HCT116 (cell line): ENCODE data around the gene HOXA7. TPM values are rescaled to one million over a fixed set of nuclear protein-coding genes. Genes with fewer than 3 reads are reported as not detected.

Source experiments
- ATAC-seq: fragments of 200-7000 bp; cut with Tn5 transposase; 2 replicates; pipeline ENCODE4 v1.9.1; 2020; ENCODE audit warnings: mild to moderate bottlenecking, moderate library complexity
- BruUV-seq: library from RNA; stranded (reverse); fragments of 400-500 nt; replicated peaks from 2 replicates; lab custom pipeline; 2021; lab: Mats Ljungman, UMichigan
- CTCF ChIA-PET: fragments of 300-600 bp; sonication (Branson Sonifier 250); formaldehyde crosslinking; loops from one replicate; lab custom pipeline; 2021; ENCODE audit warnings: antibody characterized with exemption; lab: Charles Lee
- POLR2A ChIA-PET: fragments of 300-600, 350-600 bp; sonication (Branson Sonifier 250); formaldehyde crosslinking; loops from one replicate; lab custom pipeline; 2021; ENCODE audit warnings: antibody characterized with exemption; lab: Charles Lee
- RAD21 ChIA-PET, 2 experiments: fragments of 300-600 bp; sonication (Branson Sonifier 250); formaldehyde crosslinking; loops; one replicate each; lab custom pipeline; 2023; ENCODE audit warnings: low total read pairs in 2 of 2; ENCODE audit not compliant: uncharacterized antibody in 2 of 2, unreplicated experiment in 2 of 2, low non-redundant PET in 1 of 2; lab: Charles Lee
- DNase-seq: peaks from one replicate; pipeline ENCODE4 v3.0.0-alpha.2; 2010; ENCODE audit warnings: low read depth, low spot score
- H2AFZ ChIP-seq: fragments of 200-600 bp; shearing (Covaris generic), sonication (generic); 2 replicates; pipeline ENCODE4 v1.6.1; 2017; ENCODE audit warnings: low read depth, mixed run types, mixed read lengths, antibody characterized with exemption, low read length; ENCODE audit not compliant: poor library complexity, severe bottlenecking
- H3K27ac ChIP-seq: 2 replicates; pipeline ENCODE4 v1.5.1; 2012; ENCODE audit warnings: low read depth, low read length
- H3K27me3 ChIP-seq: fragments of 200-600 bp; sonication (generic); 2 replicates; pipeline ENCODE4 v1.6.1; 2016; ENCODE audit warnings: mixed run types, low read length, mixed read lengths; ENCODE audit not compliant: insufficient read depth
- H3K36me3 ChIP-seq, 2 experiments: fragments of 200-500 bp in 1 of 2; fragments of 200-600 bp in 1 of 2; sonication (Bioruptor generic) in 1 of 2; sonication (generic) in 1 of 2; 2 replicates each; pipeline versions ENCODE4 v1.5.1 to v1.6.1; 2014 to 2016; ENCODE audit warnings: low read length in 2 of 2, inconsistent platforms in 1 of 2, mixed read lengths in 1 of 2, mixed run types in 1 of 2; ENCODE audit not compliant: insufficient read depth in 2 of 2, control insufficient read depth in 1 of 2
- H3K4me1 ChIP-seq, 2 experiments: fragments of 200-600 bp in 1 of 2; sonication (generic) in 1 of 2; 2 replicates each; pipeline versions ENCODE4 v1.5.1 to v1.6.1; 2012 to 2017; ENCODE audit warnings: low read length in 2 of 2, inconsistent platforms in 1 of 2, mild to moderate bottlenecking in 1 of 2, mixed read lengths in 1 of 2, mixed run types in 1 of 2, moderate library complexity in 1 of 2; ENCODE audit not compliant: insufficient read depth in 2 of 2, control insufficient read depth in 1 of 2
- H3K4me2 ChIP-seq: fragments of 200-600 bp; sonication (generic); 2 replicates; pipeline ENCODE4 v1.6.1; 2017; ENCODE audit warnings: mixed run types, low read length, mixed read lengths
- H3K4me3 ChIP-seq, 2 experiments: fragments of 200-600 bp in 1 of 2; sonication (generic) in 1 of 2; replicated peaks in 1 of 2; 2 replicates each; pipeline ENCODE4 v1.5.1; 2011 to 2016; ENCODE audit warnings: low read length in 2 of 2, control low read depth in 1 of 2, low read depth in 1 of 2, mild to moderate bottlenecking in 1 of 2, mixed read lengths in 1 of 2, mixed run types in 1 of 2
- H3K79me2 ChIP-seq: fragments of 200-600 bp; sonication (generic); 2 replicates; pipeline ENCODE4 v1.6.1; 2017; ENCODE audit warnings: mild to moderate bottlenecking, mixed run types, low read length, moderate library complexity, mixed read lengths; ENCODE audit not compliant: insufficient read depth
- H3K9ac ChIP-seq: fragments of 200-600 bp; sonication (generic); 2 replicates; pipeline ENCODE4 v1.6.1; 2016; ENCODE audit warnings: low read length, mixed read lengths
- H3K9me2 ChIP-seq: fragments of 200-600 bp; sonication (generic), shearing (Covaris generic); 2 replicates; pipeline ENCODE4 v1.6.1; 2017; ENCODE audit warnings: mixed run types, mild to moderate bottlenecking, moderate library complexity; ENCODE audit not compliant: insufficient read depth
- H3K9me3 ChIP-seq, 2 experiments: fragments of 200-500 bp in 1 of 2; fragments of 200-600 bp in 1 of 2; sonication (Bioruptor generic) in 1 of 2; sonication (generic) in 1 of 2; 2 replicates each; pipeline ENCODE4 v1.6.1; 2014 to 2017; ENCODE audit warnings: low read length in 2 of 2, mixed read lengths in 2 of 2, inconsistent platforms in 1 of 2, low read depth in 1 of 2, mild to moderate bottlenecking in 1 of 2, mixed run types in 1 of 2, moderate library complexity in 1 of 2; ENCODE audit not compliant: control insufficient read depth in 1 of 2, insufficient read depth in 1 of 2
- H4K20me1 ChIP-seq: fragments of 200-600 bp; sonication (generic), shearing (Covaris generic); 2 replicates; pipeline ENCODE4 v1.6.1; 2017; ENCODE audit warnings: mixed run types, mild to moderate bottlenecking, moderate library complexity; ENCODE audit not compliant: insufficient read depth
- CBX3 ChIP-seq: IDR thresholded peaks from 2 replicates; pipeline ENCODE4 v1.6.1; 2012; ENCODE audit warnings: low read depth
- EGR1 ChIP-seq: IDR thresholded peaks from 2 replicates; pipeline ENCODE4 v1.6.1; 2012; ENCODE audit warnings: low read depth
- JUND ChIP-seq: IDR thresholded peaks from 2 replicates; pipeline ENCODE4 v1.6.1; 2012
- POLR2A ChIP-seq: IDR thresholded peaks from 2 replicates; pipeline ENCODE4 v1.7.0; 2011; ENCODE audit warnings: borderline replicate concordance; ENCODE audit not compliant: insufficient read depth, insufficient read length; ENCODE audit errors: extremely low read depth
- POLR2AphosphoS5 ChIP-seq: IDR thresholded peaks from 2 replicates; pipeline ENCODE4 v1.6.1; 2011; ENCODE audit warnings: mild to moderate bottlenecking, low read depth, low read length, moderate library complexity
- SIN3A ChIP-seq: IDR thresholded peaks from 2 replicates; pipeline ENCODE4 v1.6.1; 2012; ENCODE audit warnings: low read depth
- SP1 ChIP-seq: IDR thresholded peaks from 2 replicates; pipeline ENCODE4 v1.6.1; 2012; ENCODE audit warnings: low read depth
- ZFX ChIP-seq: fragments of 450-650 bp; IDR thresholded peaks from 2 replicates; pipeline ENCODE4 v1.6.1; 2017
- intact Hi-C: fragments of 100-400 bp; cut with micrococcal nuclease; formaldehyde crosslinking; loops from 2 replicates; pipeline ENCODE4 v1.10.0; 2022
- total RNA-seq: library from RNA; stranded (reverse); gene quantifications from one replicate; pipeline ENCODE4 v1.2.1, GENCODE V29; 2021; ENCODE audit not compliant: unreplicated experiment
- TF ChIP-seq, protein P1 (sequence below): IDR thresholded peaks from 2 replicates; pipeline ENCODE4 v1.6.1; 2012
- TF ChIP-seq, protein P2 (sequence below): IDR thresholded peaks from 2 replicates; pipeline ENCODE4 v1.6.1; 2012; ENCODE audit warnings: low read depth
- TF ChIP-seq, protein P3 (sequence below): IDR thresholded peaks from 2 replicates; pipeline ENCODE4 v1.6.1; 2011; ENCODE audit warnings: mild to moderate bottlenecking, low read length, moderate library complexity; ENCODE audit not compliant: insufficient replicate concordance; ENCODE audit errors: extremely low read depth

The HOXA7 gene
- total RNA-seq, 1 experiment from 2014 or later: 15.0 TPM

DNA sequence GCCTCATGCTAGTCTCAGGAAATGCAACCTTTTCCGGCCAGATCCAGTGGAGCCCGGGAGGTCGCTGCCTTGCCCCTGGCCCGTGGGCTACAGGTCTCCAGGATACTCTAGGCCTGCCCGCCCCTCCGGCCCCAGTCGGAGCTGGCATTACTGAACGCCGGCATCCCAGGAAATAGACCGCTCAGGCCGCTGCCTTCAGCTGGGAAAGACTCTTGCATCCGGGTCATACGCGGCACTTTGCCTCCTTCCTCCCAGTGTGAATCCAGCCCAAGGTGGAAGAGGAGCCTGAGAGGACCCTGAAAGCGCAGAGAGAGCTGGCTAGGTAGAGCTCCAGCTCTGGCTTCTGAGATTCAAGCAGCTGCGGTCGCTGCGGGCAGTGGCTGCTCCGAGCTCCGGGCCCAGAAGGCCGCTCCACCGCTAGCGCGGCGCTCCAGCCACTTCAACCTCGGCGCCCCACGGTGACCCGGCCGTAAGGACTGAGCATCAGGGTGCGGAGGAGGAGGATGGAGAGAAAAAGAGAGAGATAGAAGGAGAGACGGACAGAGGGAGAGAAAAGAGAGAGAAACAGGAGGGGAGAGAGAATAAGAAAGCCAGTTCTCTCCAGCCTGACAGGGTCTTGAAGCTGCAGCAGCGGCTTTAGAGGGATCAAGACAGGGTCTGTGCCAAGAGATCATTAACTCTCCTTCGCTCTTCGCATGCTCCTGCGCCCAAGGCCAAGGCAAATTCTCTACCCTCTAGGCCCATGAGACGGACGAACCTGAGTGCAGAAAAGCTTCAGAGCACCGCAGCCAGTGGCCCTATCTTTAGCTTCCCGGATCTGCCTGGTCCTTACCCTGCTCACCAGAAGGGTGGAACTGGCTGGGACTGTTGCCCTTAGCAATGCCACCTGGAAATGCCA lies 19.4 kb upstream of the HOXA7 start (continued):
- TF ChIP-seq EGR1: no peak
- TF ChIP-seq, all 23 proteins: peak for 0

DNA sequence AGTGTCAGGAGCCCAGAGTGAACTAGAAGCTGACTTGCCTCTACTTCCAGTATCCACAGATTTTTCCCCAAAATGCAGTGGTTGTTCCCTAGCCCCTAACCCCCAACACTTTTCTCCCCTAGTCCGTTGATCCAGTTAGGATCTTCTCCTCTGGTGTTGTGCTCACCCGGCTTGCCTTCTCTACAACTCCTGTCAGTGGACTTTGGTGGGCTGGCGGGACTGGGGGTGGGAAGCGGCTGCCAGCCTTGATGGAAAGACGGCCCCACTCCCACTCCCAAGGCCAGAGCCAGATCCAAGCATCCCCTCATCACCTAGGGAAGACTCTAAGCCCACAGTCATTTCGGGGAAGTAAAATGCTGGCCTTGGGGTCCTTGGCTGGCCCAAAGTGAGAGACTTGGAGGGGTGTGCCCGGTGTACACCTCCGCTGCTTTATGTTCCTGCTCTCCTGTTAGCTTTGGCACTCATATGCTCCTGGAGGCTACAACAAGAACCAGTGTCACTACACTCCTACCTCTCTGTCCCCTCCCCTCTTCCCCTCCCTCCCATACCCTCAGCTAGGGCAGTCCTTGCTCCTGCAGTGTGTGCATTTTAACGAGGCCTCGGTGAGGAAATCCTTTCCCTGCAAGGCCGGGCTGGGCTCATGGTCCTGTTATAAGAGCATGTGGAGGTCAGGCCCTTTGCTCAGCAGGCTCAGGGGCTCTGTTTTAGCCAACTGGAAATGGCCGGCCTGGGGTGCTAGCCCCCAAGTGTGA lies 18.6 kb upstream of the HOXA7 start:
- TF ChIP-seq SP1 (no peak), JUND (no peak), POLR2AphosphoS5 (no peak), POLR2A (no peak), ZFX (no peak), SIN3A (no peak), CBX3 (no peak)
- TF ChIP-seq, protein P1, sequence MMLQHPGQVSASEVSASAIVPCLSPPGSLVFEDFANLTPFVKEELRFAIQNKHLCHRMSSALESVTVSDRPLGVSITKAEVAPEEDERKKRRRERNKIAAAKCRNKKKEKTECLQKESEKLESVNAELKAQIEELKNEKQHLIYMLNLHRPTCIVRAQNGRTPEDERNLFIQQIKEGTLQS: no peak
- TF ChIP-seq, protein P2, sequence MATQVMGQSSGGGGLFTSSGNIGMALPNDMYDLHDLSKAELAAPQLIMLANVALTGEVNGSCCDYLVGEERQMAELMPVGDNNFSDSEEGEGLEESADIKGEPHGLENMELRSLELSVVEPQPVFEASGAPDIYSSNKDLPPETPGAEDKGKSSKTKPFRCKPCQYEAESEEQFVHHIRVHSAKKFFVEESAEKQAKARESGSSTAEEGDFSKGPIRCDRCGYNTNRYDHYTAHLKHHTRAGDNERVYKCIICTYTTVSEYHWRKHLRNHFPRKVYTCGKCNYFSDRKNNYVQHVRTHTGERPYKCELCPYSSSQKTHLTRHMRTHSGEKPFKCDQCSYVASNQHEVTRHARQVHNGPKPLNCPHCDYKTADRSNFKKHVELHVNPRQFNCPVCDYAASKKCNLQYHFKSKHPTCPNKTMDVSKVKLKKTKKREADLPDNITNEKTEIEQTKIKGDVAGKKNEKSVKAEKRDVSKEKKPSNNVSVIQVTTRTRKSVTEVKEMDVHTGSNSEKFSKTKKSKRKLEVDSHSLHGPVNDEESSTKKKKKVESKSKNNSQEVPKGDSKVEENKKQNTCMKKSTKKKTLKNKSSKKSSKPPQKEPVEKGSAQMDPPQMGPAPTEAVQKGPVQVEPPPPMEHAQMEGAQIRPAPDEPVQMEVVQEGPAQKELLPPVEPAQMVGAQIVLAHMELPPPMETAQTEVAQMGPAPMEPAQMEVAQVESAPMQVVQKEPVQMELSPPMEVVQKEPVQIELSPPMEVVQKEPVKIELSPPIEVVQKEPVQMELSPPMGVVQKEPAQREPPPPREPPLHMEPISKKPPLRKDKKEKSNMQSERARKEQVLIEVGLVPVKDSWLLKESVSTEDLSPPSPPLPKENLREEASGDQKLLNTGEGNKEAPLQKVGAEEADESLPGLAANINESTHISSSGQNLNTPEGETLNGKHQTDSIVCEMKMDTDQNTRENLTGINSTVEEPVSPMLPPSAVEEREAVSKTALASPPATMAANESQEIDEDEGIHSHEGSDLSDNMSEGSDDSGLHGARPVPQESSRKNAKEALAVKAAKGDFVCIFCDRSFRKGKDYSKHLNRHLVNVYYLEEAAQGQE: no peak
- TF ChIP-seq, protein P3, sequence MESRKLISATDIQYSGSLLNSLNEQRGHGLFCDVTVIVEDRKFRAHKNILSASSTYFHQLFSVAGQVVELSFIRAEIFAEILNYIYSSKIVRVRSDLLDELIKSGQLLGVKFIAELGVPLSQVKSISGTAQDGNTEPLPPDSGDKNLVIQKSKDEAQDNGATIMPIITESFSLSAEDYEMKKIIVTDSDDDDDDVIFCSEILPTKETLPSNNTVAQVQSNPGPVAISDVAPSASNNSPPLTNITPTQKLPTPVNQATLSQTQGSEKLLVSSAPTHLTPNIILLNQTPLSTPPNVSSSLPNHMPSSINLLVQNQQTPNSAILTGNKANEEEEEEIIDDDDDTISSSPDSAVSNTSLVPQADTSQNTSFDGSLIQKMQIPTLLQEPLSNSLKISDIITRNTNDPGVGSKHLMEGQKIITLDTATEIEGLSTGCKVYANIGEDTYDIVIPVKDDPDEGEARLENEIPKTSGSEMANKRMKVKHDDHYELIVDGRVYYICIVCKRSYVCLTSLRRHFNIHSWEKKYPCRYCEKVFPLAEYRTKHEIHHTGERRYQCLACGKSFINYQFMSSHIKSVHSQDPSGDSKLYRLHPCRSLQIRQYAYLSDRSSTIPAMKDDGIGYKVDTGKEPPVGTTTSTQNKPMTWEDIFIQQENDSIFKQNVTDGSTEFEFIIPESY: no peak
- Histone ChIP-seq H3K9me2 (no peaks in the 10 kb centered on the region), H3K9ac (peak overlapping the region; percentile 89), H4K20me1 (no peaks in the 10 kb centered on the region), H3K4me3 (no peak overlapping the region; a peak in 1 of 4 replicates), H3K36me3 (no peaks in the 10 kb centered on the region), H2AFZ (no peak overlapping the region), H3K9me3 (no peaks in the 10 kb centered on the region), H3K27ac (no peak overlapping the region), H3K79me2 (peaks cover 48% of the 10 kb centered on the region), H3K4me2 (peak overlapping the region; percentile 97), H3K27me3 (no peaks in the 10 kb centered on the region), H3K4me1 (peaks cover 33 to 58% of the 10 kb centered on the region in 2 experiments)
- DNase-seq (no peak), ATAC-seq (no peak)
- POLR2A ChIA-PET: interaction anchor here (2.2 kb wide), 1 partner anchor 10 kb away, joined by 7 read pairs; the partner anchor contains the start of gene HOXA11
- no TSS peak for BruUV-seq
- intact Hi-C loops: no loop called here
- RAD21 ChIA-PET: no interaction called here
- CTCF ChIA-PET: no interaction called here
